Astrocyte (in vitro differentiated cells and primary cell): Measurements from ENCODE around the gene C6orf89. TPM values are rescaled to one million over a fixed set of nuclear protein-coding genes. Genes with fewer than 3 reads are reported as not detected.
A peak's percentile ranks its signal among the peaks of the same experiment; 100 is the strongest.

Source experiments
- DNase-seq: peaks from one replicate; pipeline ENCODE4 v3.0.0-alpha.2; 2010; ENCODE audit warnings: low read depth
- FAIRE-seq: peaks from 2 replicates; lab custom pipeline; 2011; peaks lifted over from hg19 to GRCh38; lab: Jason Lieb, UNC
- H2AFZ ChIP-seq: 2 replicates; pipeline ENCODE4 v1.6.0; 2012; ENCODE audit warnings: low read depth, low read length, inconsistent platforms
- H3K27ac ChIP-seq: 2 replicates; pipeline ENCODE4 v1.5.1; 2011; ENCODE audit warnings: low read depth, low read length, inconsistent platforms
- H3K27me3 ChIP-seq: 2 replicates; pipeline ENCODE4 v1.6.0; 2011; ENCODE audit warnings: low read length, inconsistent platforms; ENCODE audit not compliant: insufficient read depth
- H3K36me3 ChIP-seq: 2 replicates; pipeline ENCODE4 v1.5.1; 2011; ENCODE audit warnings: low read length, inconsistent platforms; ENCODE audit not compliant: insufficient read depth
- H3K4me1 ChIP-seq: 2 replicates; pipeline ENCODE4 v1.5.1; 2011; ENCODE audit warnings: low read length, inconsistent platforms; ENCODE audit not compliant: insufficient read depth
- H3K4me2 ChIP-seq: 2 replicates; pipeline ENCODE4 v1.6.0; 2012; ENCODE audit warnings: low read length, inconsistent platforms
- H3K4me3 ChIP-seq: 2 replicates; pipeline ENCODE4 v1.5.1; 2011; ENCODE audit warnings: low read depth, mild to moderate bottlenecking, low read length, inconsistent platforms; ENCODE audit not compliant: insufficient read depth
- H3K79me2 ChIP-seq: 2 replicates; pipeline ENCODE4 v1.6.0; 2012; ENCODE audit warnings: mild to moderate bottlenecking, low read length, inconsistent platforms; ENCODE audit not compliant: insufficient read depth
- H3K9ac ChIP-seq: 2 replicates; pipeline ENCODE4 v1.6.0; 2012; ENCODE audit warnings: mild to moderate bottlenecking, low read length, inconsistent platforms
- H3K9me3 ChIP-seq: 2 replicates; pipeline ENCODE4 v1.5.1; 2012; ENCODE audit warnings: low read depth, mild to moderate bottlenecking, low read length, inconsistent platforms; ENCODE audit not compliant: insufficient read depth
- H4K20me1 ChIP-seq: 2 replicates; pipeline ENCODE4 v1.6.0; 2012; ENCODE audit warnings: low read length, inconsistent platforms; ENCODE audit not compliant: insufficient read depth
- H3K27ac Mint-ChIP-seq: one replicate; pipeline ENCODE4 v1.8.0; 2021; ENCODE audit warnings: mild to moderate bottlenecking, mixed read lengths; ENCODE audit not compliant: unreplicated experiment
- H3K27me3 Mint-ChIP-seq: one replicate; pipeline ENCODE4 v1.8.0; 2021; ENCODE audit warnings: low read depth, mixed read lengths; ENCODE audit not compliant: unreplicated experiment
- H3K36me3 Mint-ChIP-seq: one replicate; pipeline ENCODE4 v1.8.0; 2021; ENCODE audit warnings: low read depth, mixed read lengths; ENCODE audit not compliant: unreplicated experiment
- H3K4me1 Mint-ChIP-seq: one replicate; pipeline ENCODE4 v1.8.0; 2021; ENCODE audit warnings: low read depth, mixed read lengths; ENCODE audit not compliant: unreplicated experiment
- H3K4me3 Mint-ChIP-seq: one replicate; pipeline ENCODE4 v1.8.0; 2021; ENCODE audit warnings: mild to moderate bottlenecking, moderate library complexity, mixed read lengths; ENCODE audit not compliant: unreplicated experiment
- H3K9me3 Mint-ChIP-seq: one replicate; pipeline ENCODE4 v1.8.0; 2021; ENCODE audit warnings: mild to moderate bottlenecking, mixed read lengths; ENCODE audit not compliant: unreplicated experiment
- EZH2 ChIP-seq: IDR thresholded peaks from 2 replicates; pipeline ENCODE4 v1.6.1; 2012; ENCODE audit warnings: mild to moderate bottlenecking, low read length, inconsistent platforms; ENCODE audit not compliant: insufficient read depth
- total RNA-seq: library from RNA; stranded (reverse); gene quantifications from 2 replicates; pipeline ENCODE4 v1.2.1, GENCODE V29; 2021
- TF ChIP-seq, protein P1 (sequence below): IDR thresholded peaks from 2 replicates; pipeline ENCODE4 v1.5.1; 2011; ENCODE audit warnings: low read depth, mild to moderate bottlenecking, inconsistent platforms, low read length, moderate library complexity; ENCODE audit not compliant: insufficient read depth

Gene C6orf89
- total RNA-seq, 1 donor from 2014 or later = 37.8 TPM

DNA sequence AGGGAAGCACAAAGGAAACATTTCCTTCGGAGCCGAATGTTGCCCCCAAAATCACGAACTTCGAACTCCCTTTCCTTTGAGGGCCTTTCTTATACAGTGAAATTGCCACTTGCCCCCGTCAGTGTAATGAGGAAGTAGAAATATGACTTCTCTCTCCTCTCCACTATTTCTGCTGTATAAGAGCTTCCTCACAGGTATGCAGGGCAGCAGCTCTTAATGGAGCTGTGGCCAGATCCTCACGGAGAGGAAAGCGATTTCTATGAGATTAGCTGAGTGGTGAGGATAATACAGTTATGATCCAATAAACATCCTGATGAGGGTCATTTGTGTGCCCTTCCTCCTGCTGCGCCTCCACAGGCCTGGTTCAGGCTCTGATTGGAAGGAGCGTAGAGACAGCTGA is 35.7 kb upstream of the C6orf89 start:
- Histone ChIP-seq H3K36me3 (peaks cover 2% of the 10 kb centered on the region), H2AFZ (no peak overlapping the region), H3K4me2 (no peak overlapping the region), H3K9me3 (no peaks in the 10 kb centered on the region), H3K4me3 (no peak overlapping the region), H3K4me1 (peaks cover 18% of the 10 kb centered on the region), H3K79me2 (no peaks in the 10 kb centered on the region), H3K27me3 (no peaks in the 10 kb centered on the region), H4K20me1 (no peaks in the 10 kb centered on the region), H3K27ac (no peak overlapping the region), H3K9ac (no peak overlapping the region)
- no peak for DNase-seq
- Mint-ChIP-seq H3K4me1 (peaks cover 27% of the 10 kb centered on the region), H3K4me3 (no peak overlapping the region), H3K9me3 (peaks cover 6% of the 10 kb centered on the region), H3K27ac (no peak overlapping the region), H3K27me3 (peaks cover 12% of the 10 kb centered on the region), H3K36me3 (peaks cover 9% of the 10 kb centered on the region)
- no peak for TF ChIP-seq EZH2
- TF ChIP-seq, protein P1, sequence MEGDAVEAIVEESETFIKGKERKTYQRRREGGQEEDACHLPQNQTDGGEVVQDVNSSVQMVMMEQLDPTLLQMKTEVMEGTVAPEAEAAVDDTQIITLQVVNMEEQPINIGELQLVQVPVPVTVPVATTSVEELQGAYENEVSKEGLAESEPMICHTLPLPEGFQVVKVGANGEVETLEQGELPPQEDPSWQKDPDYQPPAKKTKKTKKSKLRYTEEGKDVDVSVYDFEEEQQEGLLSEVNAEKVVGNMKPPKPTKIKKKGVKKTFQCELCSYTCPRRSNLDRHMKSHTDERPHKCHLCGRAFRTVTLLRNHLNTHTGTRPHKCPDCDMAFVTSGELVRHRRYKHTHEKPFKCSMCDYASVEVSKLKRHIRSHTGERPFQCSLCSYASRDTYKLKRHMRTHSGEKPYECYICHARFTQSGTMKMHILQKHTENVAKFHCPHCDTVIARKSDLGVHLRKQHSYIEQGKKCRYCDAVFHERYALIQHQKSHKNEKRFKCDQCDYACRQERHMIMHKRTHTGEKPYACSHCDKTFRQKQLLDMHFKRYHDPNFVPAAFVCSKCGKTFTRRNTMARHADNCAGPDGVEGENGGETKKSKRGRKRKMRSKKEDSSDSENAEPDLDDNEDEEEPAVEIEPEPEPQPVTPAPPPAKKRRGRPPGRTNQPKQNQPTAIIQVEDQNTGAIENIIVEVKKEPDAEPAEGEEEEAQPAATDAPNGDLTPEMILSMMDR = no peak
- no peak for FAIRE-seq

- H3K4me3 ChIP-seq = no peak overlapping the region
- Mint-ChIP-seq H3K9me3 (peaks cover 5% of the 10 kb centered on the region), H3K36me3 (peaks cover 14% of the 10 kb centered on the region), H3K4me1 (peaks cover 27% of the 10 kb centered on the region), H3K27me3 (peaks cover 4% of the 10 kb centered on the region), H3K4me3 (no peak overlapping the region), H3K27ac (no peak overlapping the region)
- H3K27ac ChIP-seq = no peak overlapping the region
- H2AFZ ChIP-seq = no peak overlapping the region
- no peak overlapping the region for H3K4me2 ChIP-seq
- FAIRE-seq (no peak), DNase-seq (peak; percentile 57)
- peaks cover 6% of the 10 kb centered on the region for H3K36me3 ChIP-seq
- no peak overlapping the region for H3K9ac ChIP-seq
- no peaks in the 10 kb centered on the region for H3K27me3 ChIP-seq
- TF ChIP-seq, protein P1 = peak; percentile 90
- TF ChIP-seq EZH2 = no peak
- no peaks in the 10 kb centered on the region for H3K9me3 ChIP-seq
- H3K79me2 ChIP-seq = no peaks in the 10 kb centered on the region
- peaks cover 18% of the 10 kb centered on the region for H3K4me1 ChIP-seq
- H4K20me1 ChIP-seq = no peaks in the 10 kb centered on the region
Measured at GRCh38 chr6:36851149-36851614, 34.6 kb upstream of the C6orf89 start.

- Histone ChIP-seq H3K4me1 (peaks cover 18% of the 10 kb centered on the region), H3K9me3 (no peaks in the 10 kb centered on the region), H3K27me3 (no peaks in the 10 kb centered on the region), H3K79me2 (no peaks in the 10 kb centered on the region), H3K4me2 (no peak overlapping the region), H2AFZ (no peak overlapping the region), H3K36me3 (peaks cover 10% of the 10 kb centered on the region), H4K20me1 (no peaks in the 10 kb centered on the region), H3K27ac (no peak overlapping the region), H3K9ac (no peak overlapping the region), H3K4me3 (no peak overlapping the region)
- Mint-ChIP-seq H3K4me1 (peaks cover 27% of the 10 kb centered on the region), H3K4me3 (no peak overlapping the region), H3K36me3 (peaks cover 14% of the 10 kb centered on the region), H3K27ac (no peak overlapping the region), H3K9me3 (peaks cover 4% of the 10 kb centered on the region), H3K27me3 (peaks cover 4% of the 10 kb centered on the region)
- TF ChIP-seq, protein P1 = no peak
- TF ChIP-seq EZH2 = no peak
- FAIRE-seq (no peak), DNase-seq (no peak)
Measured at GRCh38 chr6:36851626-36852025, 34.1 kb upstream of the C6orf89 start.
